Posterior vena cava (tissue), 2 donors: Measurements from ENCODE around the gene CCDC194. TPM values are rescaled to one million over a fixed set of nuclear protein-coding genes. Genes with fewer than 3 reads are reported as not detected.
"Not testable (repeated sequence)": the region's sequence is repeated elsewhere in the genome, so short reads cannot be mapped to it uniquely, and the experiment has no call there.

Experiments
- DNase-seq: peaks from one replicate; pipeline ENCODE4 v3.0.0-alpha.2; 2020; ENCODE audit warnings: low spot score
- intact Hi-C, 2 donors: fragments of 100-400 bp; cut with DNase I; formaldehyde crosslinking; loops; one replicate each; pipeline versions ENCODE4 v1.14.1 to v1.14.2; 2022 to 2023
- total RNA-seq, 2 donors: library from RNA; stranded (reverse); fragmentation: NEBNext Ultra II Directional; extraction: Animal tissue kit (Norgen Biotek cat#: 25700); gene quantifications; one replicate each; pipeline ENCODE4 v1.2.1, GENCODE V29; 2021
- donor health status: DM: yes; HTN: yes; CAD: no.
- donor health status: DM: yes; HTN: yes; CAD: no.

The CCDC194 gene
- total RNA-seq, 2 donors from 2014 or later, result 0.52 TPM; not detected in 1

- no peak for DNase-seq
- intact Hi-C loops, result no loop called here
Measured at GRCh38 chr19:17380426-17381138, 13.4 kb downstream of the CCDC194 start.

- intact Hi-C loops, result no loop called here
- no peak for DNase-seq
Measured at GRCh38 chr19:17379221-17379631, 14.8 kb downstream of the CCDC194 start.

DNA sequence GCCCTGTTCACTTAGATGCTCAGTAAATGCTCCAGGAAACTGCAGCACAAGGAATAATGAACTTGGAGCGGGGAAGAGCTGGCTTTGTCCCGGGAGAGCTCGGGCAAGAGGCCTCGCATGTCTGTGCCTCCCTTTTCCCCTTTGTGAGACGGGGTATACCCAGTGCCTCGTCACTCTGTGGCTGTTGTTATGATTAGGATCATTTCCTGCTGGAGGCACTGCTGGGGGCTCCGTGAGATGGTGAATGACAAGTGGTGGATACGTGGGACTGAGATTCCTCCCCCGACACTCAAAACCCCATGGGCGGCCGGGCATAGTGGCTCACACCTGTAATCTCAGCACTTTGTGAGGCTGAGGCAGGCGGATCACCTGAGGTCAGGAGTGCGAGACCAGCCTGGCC, 15.7 kb downstream of the CCDC194 start:
- intact Hi-C loops, result no loop called here
- DNase-seq, result no peak

DNA sequence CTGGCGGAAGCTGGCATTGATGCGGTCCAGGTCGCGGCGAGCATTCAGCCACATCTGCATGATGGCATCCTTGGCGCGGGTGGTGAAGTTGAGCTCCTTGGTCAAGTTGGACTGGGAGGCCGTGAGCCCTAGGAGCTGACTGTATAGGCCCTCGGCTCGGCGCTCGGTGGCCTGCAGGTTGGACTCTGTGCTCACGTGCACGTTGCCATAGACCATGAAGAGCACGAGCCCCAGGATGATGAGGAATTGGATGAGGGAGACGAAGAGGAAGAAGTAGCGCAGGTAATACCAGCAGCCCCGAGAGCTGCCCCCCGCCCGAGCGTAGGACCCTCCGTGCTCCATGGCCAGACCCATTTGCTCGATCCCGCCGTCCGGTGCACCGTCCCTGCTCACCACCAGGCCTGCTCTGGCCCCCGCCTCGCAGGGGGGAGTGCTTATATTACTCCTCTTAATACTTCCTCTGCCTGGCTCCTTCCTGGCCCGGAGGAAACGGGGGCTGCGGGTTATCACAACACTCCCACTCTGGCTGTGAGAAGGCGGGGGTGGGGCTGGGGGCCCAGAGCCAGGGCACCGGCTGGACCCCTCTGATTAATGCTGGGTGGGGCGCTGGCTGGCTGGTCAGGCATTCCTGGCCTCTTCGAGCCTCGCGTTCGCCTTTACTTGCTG, 16.9 kb downstream of the CCDC194 start, which contains the start of gene PLVAP:
PLVAP (minus strand) TSS at position 408 of the 666 bp plus-strand sequence; CDS start at position 354, 54 bp downstream.
- peak; percentile 85 for DNase-seq

GRCh38 chr19:17370026-17370587, 23.9 kb downstream of the CCDC194 start:
- no peak for DNase-seq
- intact Hi-C loops, result no loop called here

More for the DNA sequence above, 16.9 kb downstream of the CCDC194 start, which contains the start of gene PLVAP:
- intact Hi-C loops, result no loop called here

DNA sequence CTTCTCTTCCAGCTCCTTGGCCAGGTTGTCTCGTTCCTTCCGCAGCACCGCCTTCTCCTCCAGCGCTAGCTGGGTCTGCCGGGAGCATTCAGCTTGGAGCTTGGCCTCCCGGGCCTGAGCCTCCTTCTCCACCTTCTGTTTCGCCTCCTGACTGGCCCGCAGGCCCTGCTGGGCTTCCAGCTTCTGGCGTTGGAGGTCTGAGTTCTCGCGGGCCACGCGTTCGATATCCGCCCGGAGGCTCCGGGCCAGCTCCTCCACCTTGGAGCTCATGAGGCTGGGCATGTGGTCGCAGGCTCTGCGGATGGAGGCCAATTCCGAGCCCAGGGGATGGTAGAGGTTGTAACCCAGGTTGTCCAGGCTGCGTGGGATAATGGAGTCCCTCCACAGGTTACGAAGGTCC, 28.6 kb downstream of the CCDC194 start:
- intact Hi-C loops, result no loop called here
- DNase-seq, result no peak

- DNase-seq, intact Hi-C loops: not testable (repeated sequence)
Measured at GRCh38 chr19:17363852-17364605, 30.0 kb downstream of the CCDC194 start.

- DNase-seq, result no peak
- intact Hi-C loops, result no loop called here
Measured at GRCh38 chr19:17359905-17360800, 33.8 kb downstream of the CCDC194 start.

- no peak for DNase-seq
- intact Hi-C loops, result no loop called here
Measured at GRCh38 chr19:17358395-17358794, 35.6 kb downstream of the CCDC194 start.

DNA sequence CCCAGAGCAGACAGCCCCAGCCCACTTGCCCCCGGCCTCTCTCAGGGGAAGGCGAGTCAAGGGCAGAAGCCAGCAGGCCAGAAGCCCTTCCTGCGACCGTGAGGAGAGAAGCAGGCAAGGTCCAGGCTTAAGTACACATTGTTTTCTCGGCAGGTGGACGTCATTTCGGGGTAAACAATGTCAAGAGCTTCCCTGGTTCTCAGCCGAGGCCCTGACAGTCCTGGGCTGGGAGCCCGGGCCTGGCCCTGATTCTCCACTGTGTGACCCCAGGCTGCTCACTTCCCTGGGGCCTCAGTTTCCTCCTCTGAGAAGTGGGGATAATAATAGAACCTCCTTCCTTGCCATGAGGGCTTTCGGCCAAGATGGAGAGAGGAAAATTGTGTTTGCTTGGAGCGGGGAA, 36.3 kb downstream of the CCDC194 start:
- DNase-seq, result no peak
- intact Hi-C loops, result no loop called here

GRCh38 chr19:17357078-17357666, 36.8 kb downstream of the CCDC194 start:
- DNase-seq, result no peak
- intact Hi-C loops, result no loop called here

GRCh38 chr19:17353386-17353785, 40.6 kb downstream of the CCDC194 start:
- DNase-seq, result no peak
- intact Hi-C loops, result no loop called here

DNA sequence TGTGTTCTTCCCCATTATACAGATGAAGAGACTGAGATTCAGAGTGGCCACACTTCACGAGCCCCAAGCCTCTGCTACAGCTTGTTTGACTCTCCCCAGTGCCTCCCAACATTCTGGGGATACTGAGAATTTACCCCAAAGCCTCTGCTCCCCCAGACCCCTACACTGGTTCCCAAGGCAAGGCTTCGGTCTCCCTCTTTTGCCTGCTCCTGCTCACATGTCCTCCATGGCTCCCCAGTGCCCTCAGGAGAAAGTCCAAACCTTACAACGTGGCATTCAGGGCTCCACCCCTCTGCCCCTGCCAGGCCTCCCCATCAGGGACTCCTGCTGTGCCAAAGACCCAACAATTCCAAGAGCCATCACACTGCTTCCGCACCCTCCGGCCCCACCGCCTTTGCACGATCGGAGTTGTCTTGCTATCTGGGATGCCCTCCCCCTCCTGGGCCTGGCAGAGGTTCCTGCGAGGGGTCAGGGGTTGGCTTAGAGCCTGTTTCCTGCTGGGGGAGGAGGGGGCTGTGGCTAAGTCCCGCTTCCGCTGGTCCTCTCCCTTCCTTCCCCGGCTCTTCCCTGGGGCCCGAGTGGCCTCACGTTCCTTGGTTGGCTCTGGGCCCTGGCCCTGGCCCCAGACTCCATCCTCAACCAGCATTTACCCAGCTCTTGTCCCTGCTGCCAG, 41.3 kb downstream of the CCDC194 start:
- DNase-seq, result no peak
- intact Hi-C loops, result no loop called here

DNA sequence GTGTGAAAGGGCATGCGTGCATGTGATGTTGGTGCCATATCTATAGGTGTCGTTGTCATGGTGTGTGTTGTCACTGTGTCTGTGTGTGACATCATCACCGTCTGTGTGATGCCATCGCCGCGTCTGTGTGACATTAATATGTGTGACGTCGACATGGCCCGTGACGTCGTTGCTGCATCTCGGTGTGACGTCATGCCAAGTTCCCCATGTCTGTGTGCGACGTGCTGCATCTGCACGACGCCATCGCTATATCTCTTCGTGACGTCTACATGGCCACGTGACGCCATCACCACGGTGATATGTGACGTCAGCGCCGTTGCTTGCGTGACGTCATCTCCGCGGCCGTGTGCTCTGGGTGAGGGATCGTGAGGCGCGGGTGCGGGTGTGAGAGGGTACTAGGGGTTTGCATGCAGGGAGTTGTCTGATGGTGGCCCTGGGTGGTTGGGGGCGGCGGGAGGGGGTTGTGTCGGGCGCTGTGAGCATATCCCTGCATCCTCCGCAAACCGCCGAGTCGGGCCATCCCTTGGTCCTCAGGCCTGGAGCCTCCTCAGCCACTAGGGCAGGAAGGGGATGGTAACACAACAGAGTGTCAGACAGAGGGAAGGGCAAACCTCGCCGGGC, 42.1 kb downstream of the CCDC194 start:
- no peak for DNase-seq
- intact Hi-C loops, result no loop called here

DNA sequence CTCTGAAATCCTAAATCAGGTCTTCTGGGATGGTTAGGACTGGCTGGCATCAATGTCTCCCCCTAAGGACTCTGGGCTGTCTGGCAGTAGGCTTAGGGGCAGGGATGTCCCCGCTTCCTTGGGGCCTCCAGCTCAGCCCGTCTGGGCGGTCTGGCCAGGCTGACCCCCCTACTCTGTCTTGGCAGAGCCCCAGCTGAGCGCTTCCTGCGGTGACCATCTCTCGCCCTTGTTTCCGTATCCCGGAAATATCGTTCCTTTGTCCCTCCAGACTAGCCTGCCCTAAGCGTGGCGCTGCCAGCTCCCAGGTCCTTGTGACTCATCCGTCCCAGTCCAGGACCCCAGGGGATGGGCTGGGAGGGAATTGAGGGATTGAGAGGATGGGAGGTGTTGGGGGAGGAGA, 45.3 kb downstream of the CCDC194 start:
- intact Hi-C loops, result loop anchor here (5.0 to 10.0 kb wide), 2 partner anchors 54 to 1879 kb away; no protein-coding TSS in a partner anchor
- DNase-seq, result peak; percentile 94

- no peak for DNase-seq
- intact Hi-C loops, result loop anchor here (2.0 to 10.0 kb wide), 3 partner anchors 41 to 1879 kb away; no protein-coding TSS in a partner anchor
Measured at GRCh38 chr19:17347877-17348276, 46.1 kb downstream of the CCDC194 start.

DNA sequence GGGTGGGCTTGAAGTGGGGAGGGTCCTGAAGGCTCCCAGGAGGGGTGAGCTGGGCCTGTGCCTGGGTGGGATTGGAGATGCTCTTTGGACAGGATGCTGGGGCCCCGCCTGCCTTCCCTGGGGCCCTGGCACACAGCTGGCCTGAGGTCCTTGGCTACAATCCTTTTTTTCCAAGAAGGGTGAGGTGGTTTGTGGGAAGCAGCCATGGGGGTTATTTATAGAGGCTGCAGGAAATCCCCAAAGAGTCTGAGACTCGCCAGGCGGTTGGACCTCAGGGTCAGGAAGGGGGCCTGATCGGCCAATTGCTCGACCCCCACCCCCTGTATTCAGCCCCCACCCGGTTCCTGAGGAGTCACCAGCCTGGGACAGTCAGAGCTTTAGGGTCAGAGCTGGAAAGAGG, 46.6 kb downstream of the CCDC194 start:
- no peak for DNase-seq
- intact Hi-C loops, result loop anchor here (2.0 to 10.0 kb wide), 3 partner anchors 41 to 1880 kb away; no protein-coding TSS in a partner anchor
